ENCODE data around the gene CACNA1F.

CACNA1F gene

DNA sequence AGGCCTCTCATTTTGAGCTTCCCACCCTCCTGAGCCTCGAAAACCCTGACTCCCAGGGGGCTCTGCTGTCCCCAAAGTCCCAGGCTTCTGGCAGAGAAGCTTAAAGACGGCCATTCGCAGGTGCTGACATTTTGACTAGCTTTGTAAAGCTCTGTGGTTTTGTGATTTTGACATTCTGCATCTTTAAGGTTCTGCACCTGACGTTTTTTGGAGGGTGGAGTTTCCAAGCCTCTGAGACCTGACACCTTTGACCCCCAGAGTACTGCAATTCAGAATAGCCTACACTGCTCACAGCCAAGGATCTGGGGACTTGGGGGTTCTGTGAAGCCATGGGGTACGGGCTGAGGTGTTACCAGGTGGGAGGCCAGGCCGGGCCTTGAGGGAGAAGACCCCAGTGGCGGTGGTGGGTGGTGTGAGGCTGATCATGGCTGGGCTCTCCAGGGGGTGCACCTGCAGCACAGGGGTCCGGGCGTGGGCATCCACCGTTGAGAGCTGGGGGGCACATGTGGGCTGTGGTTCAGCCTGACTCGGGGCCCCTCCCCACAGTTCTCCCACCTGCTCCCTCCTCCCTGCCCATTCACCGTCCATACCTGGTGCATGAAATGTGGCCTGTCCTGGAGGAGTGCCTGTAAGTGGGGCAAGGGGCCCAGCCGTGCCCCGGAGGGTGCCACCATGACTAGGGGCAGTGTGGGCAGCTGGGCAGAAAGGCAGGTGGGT, 24.1 kb upstream of the CACNA1F start:
- no peak for DNase-seq (ENCODE audit: low spot score)

DNA sequence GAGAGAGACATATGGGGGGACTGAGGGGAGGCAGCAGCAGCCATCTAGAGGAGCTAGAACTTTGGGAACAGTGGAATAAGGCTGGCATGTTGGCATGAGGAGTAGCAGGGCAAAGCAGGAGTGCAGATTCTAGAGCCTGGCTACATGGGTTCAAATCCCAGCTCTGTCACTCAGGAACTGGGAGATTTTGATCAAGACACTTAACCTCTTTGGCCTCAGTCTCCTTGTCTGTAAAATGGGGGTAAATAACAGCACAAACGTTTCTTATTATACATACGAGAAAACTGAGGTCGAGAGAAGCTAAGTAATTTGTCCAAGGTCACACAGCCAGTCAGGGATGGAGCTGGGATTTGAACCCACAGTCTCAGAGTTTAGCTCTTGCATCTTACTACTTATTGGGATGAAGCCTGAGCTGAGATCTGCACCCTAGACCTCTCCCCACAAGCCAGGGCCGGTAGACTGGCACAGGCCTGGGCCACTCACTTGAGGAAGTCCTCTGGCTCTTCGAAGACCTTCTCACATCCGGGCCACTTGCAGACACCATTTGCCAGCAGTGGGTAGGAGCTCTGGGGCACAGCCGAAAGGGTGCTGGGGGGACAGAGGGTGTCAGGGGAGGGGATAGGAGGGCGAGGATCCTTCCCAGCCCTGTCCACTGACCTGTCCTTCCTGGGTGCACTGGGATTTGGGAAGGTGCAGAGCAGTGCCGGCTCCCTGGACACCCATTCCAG, 23.3 kb upstream of the CACNA1F start:
- no peak for DNase-seq (ENCODE audit: low spot score)

DNA sequence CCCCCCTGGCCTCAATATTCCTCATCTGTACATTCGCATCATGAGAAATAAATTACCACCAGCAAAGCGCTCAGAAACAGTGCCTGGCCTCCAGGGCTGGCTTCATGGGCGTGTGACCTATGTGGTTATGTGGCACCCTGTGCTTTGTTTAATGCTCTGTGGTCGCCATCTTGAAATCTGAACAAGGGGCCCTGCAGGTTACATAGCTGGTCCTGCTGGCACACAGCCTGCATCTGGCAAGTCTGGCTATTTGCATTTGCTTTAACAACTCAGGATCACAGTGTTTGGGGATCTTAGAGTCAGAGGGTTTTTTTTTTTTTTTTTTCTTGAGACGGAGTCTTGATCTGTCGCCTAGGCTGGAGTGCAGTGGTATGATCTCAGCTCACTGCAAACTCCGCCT, 21.5 kb upstream of the CACNA1F start:
- DNase-seq (ENCODE audit: low spot score): no peak

DNA sequence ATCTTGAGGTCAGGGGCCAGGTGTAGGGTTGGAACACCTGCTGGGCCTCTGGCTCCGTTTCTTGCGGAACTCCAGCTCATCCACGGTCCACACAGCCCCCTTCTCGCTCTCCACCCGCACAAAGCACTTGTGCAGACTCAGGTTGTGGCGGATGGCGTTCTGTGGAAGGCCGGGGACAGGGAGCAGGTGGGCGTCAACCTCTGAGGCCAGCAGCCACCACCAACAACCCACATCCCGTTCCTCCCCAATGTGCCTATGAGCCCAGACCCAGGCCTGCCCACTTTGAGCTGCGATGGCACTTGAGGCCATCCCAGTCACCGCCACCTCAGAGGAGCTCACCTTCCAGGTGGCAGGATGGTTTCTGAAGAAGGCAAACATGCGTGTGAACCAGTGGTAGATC, 18.2 kb upstream of the CACNA1F start:
- no peak for DNase-seq (ENCODE audit: low spot score)

DNA sequence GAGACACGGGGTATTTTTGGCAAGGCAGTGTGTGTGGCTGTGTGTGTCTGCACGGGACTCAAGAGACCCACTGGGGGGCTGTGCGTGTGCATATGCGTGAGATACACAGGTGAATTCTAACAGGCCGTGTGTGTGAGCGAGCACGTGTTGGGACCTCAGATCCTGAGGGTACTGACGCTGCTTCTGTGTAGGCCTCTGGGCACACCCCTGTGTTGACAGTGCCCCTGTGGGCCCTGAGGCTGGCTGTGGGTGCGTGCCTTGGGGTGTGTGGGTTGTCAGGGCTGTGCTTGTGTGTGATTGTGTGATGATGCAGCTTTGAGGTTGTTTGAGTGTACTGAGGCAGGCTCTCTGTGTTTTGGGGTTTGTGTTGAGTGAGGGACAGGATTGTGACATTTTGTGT, 17.4 kb upstream of the CACNA1F start:
- no peak for DNase-seq (ENCODE audit: low spot score)

DNA sequence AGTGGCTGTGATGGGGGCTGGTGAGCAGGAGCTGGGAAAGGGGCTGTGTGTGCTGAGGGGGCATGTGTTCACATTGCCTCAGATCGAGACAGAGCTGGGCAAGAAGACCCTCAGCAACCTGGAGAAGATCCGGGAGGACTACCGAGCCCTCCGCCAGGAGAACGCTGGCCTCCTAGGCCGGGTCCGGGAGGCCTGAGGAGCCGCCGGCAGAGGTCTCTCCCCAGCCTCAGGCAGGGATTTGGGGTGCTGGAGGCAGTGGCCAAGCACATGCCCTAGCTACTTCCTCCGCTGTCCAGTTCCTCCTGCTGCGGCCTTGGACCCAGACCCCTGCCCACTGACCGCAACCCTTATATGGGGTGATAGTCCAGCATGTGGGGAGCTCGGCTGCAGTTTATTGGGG, 16.9 kb upstream of the CACNA1F start:
- no peak for DNase-seq (ENCODE audit: low spot score)

DNA sequence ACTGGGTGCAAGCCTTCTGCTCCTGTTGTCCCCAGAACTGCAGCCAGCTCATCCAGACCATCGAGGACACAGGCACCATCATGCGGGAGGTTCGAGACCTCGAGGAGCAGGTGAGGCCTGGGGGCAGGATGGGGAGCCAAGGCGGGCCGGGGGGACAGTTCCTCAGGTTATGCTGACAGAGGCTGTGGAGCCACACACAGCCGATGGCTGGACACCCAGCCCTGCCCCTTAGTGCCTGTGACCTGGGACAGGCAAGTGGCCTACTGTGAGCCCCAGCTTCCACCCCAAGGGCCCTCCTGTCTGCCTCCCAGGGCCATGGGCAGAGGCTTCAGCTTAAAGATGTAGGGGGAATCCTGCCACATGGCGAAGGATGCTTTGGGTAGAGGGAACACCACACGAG, 16.5 kb upstream of the CACNA1F start:
- no peak for DNase-seq (ENCODE audit: low spot score)

DNA sequence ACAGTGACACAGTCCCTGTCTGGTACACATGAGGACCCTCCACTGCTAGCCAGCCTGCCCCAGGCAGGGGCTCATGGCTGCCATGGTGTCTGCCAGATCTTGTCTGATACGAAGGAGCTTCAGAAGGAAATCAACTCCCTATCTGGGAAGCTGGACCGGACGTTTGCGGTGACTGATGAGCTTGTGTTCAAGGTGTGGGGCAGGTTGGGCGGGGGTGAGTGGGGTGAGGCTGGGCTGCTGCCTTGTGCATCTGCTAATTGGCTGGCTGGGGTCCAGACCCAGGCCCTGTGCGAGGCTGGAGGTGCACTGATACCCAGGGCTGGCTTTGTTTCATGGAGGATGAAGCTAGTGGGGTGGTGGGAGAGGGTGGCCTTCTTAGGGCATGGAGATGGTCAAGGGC, 15.9 kb upstream of the CACNA1F start:
- no peak for DNase-seq (ENCODE audit: low spot score)

DNA sequence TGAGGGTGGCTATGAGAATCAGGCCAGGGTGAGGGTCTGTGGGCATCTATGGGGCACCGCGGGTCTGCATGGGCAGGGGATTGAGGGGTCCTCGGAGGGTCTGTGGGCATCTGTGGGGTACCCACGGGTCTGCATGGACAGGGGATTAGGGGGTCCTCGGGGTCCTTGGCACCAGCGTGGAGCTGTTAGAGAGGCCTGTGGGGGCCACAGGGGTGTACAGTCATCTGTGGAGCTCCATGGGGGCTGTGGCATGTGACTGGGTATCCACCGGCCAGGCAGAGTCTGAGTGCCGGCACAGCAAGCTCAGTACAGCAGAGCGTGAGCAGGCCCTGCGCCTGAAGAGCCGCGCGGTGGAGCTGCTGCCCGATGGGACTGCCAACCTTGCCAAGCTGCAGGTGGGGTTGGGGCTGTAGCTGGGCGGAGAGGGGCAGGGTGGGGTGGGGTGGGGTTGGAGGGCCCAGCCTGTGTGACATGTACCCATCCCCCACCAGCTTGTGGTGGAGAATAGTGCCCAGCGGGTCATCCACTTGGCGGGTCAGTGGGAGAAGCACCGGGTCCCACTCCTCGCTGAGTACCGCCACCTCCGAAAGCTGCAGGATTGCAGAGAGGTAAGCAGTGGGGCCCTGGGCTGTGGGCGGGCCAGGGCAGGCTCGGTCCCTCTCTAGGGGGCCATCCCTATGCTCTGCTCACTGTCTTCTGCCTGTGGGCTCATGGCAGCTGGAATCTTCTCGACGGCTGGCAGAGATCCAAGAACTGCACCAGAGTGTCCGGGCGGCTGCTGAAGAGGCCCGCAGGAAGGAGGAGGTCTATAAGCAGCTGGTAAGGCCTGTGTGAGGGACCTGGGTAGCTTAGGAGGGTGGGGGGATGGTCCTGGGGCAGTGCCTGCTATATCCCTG, 15.0 kb upstream of the CACNA1F start:
- no peak for DNase-seq (ENCODE audit: low spot score)

DNA sequence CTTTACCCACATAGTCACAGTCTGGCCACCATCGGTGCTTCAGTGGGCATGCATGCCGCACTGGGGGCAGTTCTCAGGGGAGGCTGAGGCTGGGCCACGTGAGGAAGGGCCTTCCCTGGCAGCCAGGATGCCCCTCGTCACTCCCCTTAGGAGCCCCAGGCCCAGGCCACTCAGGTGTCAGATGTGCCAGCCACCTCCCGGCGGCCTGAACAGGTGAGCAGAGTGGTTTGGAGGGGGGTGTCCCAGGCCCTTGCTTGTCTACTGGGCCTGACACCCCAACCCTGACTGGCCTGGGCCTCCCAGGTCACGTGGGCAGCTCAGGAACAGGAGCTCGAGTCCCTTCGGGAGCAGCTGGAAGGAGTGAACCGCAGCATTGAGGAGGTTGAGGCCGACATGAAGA, 14.2 kb upstream of the CACNA1F start:
- no peak for DNase-seq (ENCODE audit: low spot score)

DNA sequence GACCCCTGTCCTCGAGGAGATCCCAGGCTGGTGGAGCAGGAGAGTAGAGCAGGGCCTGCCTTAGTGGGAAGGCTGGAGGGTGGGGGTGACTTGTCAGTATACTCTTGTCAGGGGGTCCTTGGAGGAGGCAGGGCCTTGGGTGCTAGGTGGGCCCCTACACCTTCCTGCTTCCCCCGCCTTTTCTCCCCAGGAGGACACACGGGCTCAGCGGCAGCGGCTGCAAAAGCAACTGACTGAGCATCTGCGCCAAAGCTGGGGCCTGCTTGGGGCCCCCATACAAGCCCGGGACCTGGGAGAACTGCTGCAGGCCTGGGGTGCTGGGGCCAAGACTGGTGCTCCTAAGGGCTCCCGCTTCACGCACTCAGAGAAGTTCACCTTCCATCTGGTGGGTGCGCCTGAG, 13.4 kb upstream of the CACNA1F start:
- DNase-seq (ENCODE audit: low spot score): no peak

DNA sequence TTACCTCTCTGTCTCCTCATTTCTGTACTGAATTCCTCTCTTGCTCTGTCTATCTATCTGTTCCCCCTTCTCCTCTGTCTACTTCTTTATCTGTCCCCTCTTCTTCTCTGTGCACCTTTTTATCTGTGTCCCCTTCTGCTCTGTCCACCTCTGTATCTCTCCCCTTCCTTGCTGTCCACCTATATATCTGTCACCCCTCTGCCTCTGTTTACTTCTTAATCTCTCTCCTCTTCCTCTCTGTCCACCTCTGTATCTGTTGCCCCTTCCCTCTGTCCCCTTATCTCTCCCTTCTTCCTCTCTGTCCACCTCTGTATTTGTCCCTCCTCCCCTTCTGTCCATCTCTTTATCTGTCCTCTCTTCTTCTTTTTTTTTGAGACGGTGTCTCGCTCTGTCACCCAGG, 11.1 kb upstream of the CACNA1F start:
- no peak for DNase-seq (ENCODE audit: low spot score)

DNA sequence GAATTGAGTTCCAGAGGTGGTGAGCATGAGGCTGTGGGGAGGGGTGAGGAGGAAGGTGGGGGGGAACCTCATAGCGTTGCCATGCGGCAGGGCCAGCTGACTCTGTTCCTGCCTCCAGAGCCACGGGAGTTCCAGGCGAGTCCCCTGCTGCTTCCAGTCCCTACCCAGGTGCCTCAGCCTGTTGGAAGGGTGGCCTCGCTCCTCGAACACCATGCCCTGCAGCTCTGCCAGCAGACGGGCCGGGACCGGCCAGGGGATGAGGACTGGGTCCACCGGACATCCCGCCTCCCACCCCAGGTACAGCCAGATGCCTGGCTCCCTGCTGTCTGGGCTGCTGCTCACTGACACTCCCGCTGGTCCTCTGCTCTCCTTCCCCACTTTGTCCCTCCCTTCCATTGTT, 10.0 kb upstream of the CACNA1F start:
- DNase-seq (ENCODE audit: low spot score): no peak

DNA sequence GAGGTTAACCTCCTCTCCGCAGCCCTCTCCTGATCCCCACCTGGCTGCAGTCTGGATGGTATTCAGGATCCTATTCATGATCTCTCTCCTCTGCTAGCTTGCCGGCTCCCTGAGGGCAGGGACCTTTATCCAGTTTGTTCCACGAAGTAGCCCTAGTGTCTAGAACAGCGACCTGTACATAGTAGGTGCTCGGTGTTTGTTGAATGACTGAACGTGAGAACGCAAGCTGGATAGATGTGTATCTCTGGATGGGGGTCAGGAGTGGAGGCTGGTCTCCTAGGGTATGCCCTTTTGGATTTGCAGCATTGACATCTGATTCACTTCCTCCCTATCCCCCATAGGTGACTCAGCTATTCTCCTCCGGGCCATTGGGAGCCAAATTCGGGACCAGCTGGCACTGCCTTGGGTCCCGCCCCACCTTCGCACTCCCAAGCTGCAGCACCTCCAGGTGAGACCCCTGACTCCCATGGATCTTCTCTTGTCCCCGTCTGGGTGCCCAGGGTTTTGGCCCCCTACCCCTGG, 9.5 kb upstream of the CACNA1F start:
- no peak for DNase-seq (ENCODE audit: low spot score)

DNA sequence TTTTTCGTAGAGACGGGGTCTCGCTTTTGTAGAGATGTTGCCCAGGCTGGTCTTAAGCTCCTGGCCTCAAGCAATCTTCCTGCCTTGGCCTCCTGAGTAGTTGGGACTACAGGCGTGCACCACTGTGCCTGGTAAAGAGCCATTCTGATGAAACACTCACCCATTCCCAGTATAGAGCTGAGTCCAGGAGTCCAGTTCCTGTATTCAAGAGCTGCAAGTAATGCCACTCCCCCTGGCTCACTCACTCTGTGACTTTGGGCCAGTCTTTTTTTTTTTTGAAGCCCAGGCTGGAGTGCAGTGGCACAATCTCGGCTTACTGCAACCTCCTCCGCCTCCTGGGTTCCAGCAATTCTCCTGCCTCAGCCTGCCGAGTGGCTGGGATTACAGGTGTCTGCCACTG, 5.6 kb upstream of the CACNA1F start:
- DNase-seq (ENCODE audit: low spot score): no peak

DNA sequence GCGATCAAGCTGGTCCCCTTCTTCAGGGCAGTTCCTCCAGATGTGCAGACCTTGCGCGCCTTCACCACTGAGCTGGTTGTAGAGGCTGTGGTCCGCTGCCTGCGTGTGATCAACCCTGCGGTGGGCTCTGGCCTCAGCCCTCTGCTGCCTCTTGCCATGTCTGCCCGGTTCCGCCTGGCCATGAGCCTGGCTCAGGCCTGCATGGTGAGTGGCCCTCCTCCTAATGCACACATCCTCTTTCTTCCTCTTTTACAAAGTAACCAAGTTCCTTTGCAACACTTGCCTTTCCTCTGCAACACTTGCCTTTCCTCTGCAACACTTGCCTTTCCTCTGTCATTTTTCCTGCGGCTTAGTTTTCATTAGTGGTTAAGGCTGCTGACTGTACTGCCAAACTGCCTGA, 3.9 kb upstream of the CACNA1F start:
- DNase-seq (ENCODE audit: low spot score): no peak

DNA sequence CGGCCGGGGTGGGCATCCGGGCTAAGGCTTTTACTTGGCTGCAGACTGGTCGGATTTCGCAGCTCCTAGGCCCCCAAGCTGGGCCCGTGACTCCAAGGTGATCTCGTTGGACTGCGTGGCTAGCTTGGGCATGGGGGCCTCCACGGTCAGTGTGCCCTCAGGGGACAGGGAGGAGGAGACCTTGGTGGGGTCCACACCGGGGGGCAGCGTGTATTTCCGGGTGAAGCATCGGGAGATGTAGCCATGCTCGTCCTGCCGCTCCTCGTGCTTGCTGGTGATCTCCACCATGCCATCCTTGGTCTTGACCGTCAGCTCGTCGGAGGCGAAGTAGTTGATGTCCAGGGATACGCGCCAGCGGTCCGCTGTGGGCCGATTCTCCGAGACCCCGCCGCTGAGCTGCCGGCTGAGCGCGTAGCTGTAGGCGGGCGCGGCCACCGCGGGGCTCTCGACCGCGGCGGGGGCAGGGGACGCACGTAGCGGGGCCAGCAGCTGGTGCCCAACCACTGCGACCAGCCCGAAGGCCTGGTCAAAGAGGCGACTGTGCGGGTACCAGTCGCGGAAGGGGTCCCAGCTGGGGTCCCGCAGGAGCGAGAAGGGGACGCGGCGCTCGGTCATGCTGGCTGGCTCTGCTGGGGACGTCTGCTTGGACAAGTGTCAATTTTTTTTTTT, 881 bp upstream of the CACNA1F start:
- no peak for DNase-seq (ENCODE audit: low spot score)

DNA sequence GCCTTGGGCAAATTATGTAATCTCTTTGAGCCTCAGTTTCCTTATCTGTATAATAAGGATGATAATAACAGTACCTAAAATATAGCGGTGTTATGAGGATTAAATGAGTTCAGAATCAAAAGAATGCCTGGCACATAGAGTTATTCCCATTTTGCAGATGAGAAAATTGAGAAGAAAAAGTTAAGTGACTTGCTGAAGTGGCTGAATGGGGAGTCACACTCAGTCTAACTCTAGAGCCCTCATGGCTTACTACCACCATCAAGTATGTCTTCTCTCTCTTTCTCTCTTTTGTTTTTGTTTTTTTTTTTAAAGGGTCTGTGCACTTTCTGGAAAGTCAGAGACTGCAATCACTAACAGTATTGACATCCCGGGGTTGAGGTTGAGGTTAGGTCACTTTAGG, 615 bp downstream of the CACNA1F start:
- DNase-seq (ENCODE audit: low spot score): no peak

DNA sequence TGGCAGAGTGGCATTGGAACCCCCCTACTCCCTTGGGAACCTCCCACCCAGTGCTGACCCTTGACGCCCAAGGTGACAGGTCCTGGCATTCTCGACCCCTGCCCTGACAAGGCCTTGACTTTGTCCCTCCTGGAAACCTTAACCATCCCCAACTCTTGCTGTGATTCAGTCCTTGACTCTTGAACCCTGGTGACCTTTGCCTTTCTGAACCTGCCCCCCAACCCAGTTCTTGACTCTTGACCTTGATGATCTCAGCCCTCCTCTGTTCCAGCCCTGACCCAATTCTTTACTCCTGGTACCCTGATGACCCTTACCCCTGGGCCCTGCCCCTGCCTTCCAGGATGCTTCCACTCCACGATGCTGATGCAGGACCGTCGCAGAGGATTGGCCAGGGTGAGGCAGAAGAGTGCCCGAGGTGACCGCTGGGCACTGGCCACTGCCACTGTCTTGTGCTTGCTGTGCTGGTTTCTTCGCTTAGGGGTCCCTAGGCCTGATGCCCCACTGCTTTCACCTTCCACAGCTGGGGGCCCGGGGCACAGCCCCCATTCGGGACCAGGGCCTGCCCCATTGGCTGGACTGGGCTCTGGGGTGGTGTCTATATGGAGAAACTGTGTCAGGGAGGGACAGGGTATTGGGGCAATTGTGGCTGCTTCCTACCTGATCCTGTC, 1.7 kb downstream of the CACNA1F start:
- DNase-seq (ENCODE audit: low spot score): no peak

DNA sequence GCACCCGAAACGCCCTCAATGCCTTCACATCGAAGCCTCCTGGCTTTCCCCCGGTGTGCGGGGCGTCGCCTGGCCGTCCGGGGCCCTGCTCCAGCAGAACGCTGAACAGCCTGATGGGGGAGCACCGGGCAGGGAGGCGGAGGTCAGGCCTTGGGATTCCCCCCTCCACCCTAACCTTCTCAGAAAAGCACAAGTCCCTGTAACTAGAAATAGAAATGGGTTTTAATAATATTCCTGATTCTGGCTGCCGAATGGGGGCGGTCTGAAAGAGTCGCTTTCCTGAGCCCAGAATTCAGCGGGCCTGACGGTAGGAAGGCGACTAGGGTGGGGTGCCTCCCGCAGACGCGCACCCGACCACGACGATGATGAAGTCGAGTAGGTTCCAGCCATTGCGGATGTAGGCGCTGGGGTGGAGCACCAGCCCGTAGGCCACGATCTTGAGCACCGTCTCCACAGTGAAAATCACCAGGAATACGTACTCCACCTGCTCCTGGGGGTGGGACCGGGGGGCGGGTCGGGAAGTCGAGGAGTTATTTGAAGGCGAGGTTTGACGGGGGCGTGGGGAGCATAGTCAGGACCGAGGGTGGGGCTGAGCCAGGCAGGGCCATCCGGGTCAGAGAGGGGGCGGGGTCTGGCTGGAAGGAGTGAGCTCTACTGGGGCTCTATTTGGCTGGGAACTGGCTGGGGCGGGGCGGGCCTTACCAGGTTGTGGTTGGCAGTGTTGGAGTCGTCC, 2.5 kb downstream of the CACNA1F start:
- DNase-seq (ENCODE audit: low spot score): no peak

DNA sequence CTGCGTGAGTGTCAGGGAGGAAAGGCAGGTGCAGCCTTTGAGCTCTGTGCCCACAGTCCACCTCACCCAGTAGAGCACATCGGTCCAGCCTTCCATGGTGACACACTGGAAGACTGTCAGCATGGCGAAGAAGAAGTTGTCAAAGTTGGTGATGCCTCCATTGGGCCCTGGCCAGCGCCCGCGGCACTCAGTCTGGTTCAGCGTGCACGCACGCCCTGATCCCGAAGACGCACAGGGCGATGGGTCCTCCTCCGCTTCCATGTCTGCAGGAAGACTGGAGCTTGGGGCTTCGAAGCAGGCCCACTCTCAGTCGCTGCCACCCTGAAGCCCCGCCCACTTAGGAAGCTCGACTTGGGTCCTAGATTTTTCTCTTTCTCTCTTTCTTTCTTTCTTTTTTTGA, 5.0 kb downstream of the CACNA1F start:
- DNase-seq (ENCODE audit: low spot score): no peak
